GM18909 (cell line): Measurements from ENCODE around the gene PITPNM3.

Source experiments
- ATAC-seq: cut with Tn5 transposase; IDR thresholded peaks from one replicate; pipeline ENCODE4 v1.9.1; 2021; ENCODE audit warnings: mild to moderate bottlenecking; ENCODE audit not compliant: unreplicated experiment, poor library complexity

The PITPNM3 gene

DNA sequence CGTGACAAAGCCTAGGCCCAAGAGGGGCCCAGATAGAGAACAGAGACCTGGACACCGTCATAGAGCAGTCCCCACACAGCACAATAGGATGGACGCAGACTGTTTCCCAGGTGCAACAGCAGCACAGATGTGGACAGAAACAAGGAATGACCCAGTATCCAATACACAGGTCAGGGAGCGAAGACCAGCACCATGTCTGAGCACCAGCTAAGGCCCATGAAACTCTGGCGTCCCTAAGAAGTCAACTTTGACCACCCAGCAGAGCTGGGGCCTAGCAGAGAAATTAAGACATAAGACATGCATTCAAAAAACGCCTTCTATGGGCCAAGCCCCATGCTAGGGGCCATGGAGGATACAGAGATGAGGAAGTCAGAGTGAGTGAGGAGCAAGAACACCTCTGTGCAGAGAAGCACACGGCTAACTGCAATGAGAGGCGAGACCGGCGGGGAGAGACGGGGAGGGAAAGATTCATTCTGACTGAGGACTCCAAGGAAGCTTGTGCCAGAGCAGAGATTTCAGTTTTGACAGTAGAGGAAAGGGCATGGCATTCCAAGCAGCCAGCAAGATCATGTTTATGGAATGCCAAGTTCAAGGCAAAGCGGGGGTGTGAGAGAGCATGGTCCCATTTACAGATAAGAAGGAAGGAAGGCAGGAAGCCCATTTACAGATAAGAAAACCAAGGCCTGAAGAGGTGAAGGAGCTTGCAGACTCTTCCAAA lies 50.8 kb downstream of the PITPNM3 start:
- ATAC-seq, result no peak

DNA sequence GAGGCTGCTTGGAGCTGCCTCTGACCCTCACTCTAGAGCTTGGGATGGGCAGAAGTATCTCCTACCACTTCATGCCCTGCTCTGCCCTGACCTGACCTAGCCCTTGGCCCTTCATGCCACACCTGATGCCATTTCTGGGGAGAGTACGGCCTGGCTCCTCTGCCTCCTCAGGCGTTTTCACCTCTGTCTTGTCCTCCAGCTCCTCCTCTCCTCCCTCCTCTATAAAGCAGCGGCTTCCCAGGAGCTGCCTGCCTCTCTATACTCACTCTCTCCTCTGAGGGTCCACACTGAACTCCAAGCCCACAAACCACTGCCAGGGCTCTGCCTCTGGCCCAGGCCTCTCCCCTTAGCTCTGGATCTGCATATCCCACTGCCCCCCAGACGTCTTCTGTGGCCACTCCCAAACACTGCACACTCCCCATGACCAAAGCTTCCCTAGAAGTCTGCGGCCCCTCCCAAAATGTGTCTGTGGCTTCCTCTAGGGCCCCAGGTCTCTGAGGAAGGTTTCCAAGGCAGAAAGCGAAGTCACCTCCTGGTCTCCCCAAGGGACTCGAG lies 52.6 kb downstream of the PITPNM3 start:
- no peak for ATAC-seq

DNA sequence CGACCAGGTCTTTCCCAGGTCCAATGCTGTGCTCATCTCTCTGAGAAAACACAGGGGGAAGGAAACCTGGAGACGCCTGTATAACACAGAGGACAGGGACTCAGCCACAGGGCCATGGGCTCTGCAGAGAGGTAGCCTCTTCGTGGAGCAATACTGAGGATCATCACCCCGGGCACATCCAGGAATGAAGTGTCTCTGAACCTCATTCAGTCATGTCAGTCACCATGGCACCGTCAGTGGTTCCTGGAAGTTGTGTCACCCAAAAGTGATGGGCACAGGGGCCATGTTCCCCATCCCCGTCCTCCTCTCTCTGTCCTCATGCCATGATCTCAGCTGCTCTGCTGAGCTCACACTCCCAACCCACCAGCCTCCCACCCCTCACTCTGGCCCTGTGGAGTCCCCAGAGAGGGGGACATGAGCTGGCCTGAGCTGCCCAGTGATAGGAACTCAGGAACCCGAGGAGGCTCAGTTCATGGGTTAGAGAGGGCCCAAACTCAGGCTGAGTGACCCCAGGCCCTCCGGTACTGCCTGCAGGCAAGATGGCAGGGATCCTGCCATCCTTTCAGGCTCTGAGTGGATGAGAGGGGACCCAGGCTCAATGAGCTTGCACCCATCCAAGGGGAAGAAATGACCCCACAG lies 53.4 kb downstream of the PITPNM3 start:
- ATAC-seq, result no peak

GRCh38 chr17:6502142-6502541 lies 54.2 kb downstream of the PITPNM3 start:
- no peak for ATAC-seq

DNA sequence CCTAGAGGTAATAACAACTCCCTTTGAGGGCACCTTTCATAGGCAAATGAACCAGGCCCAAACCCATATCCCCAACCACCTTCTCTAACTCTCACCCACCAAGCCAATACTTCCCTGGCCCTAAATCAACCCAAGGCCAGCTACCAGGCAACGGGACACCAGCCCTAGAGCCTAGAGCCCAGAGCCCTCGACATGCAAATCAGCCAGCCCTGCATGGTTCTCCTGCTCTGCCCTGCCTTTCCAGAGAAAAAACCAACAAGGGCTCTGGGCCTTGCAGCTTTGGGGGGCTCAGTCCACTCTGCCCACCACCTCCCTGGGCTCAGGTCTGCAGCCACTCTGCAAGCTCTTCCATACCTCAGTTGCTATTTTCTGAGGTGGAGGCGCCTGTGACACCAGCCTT lies 55.0 kb downstream of the PITPNM3 start:
- ATAC-seq, result no peak

GRCh38 chr17:6498901-6499540 lies 57.3 kb downstream of the PITPNM3 start:
- ATAC-seq, result no peak

- ATAC-seq, result no peak
Measured at GRCh38 chr17:6498356-6498755, 58.0 kb downstream of the PITPNM3 start.

DNA sequence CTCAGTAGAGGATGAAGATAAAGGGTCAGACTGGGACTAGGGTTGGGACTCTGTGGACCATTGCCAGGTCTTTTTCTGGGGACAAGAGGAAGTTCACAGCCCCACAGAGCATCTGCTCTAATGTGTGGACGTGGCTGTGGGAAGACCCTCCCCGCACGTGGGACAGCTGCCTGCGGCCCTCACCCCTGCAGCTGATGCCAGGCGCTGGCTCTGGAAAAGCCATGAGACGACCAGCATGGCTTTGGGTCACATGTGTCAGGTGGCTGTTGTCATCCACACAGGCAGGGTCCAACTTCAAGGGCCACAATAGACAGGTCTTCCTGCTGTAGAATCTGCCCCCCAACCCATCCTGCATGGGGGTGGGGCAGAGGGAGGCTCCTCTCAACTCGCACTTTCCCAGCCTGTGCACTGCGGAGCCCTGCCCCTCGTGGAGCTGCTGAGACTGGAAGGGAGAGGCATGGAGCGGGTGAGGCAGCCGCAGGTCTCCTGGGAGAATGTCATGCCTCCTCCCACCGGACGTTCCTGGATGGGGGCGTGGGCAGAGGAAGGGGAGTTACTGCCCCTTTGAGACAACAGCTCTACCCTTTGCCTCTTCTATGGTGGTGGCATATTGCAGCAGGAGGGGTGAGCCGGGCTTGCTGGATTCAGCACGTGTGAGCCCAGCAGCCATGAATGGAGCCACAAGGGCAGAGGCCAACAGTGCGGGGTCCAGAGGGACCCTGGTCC lies 58.7 kb downstream of the PITPNM3 start:
- ATAC-seq, result no peak

DNA sequence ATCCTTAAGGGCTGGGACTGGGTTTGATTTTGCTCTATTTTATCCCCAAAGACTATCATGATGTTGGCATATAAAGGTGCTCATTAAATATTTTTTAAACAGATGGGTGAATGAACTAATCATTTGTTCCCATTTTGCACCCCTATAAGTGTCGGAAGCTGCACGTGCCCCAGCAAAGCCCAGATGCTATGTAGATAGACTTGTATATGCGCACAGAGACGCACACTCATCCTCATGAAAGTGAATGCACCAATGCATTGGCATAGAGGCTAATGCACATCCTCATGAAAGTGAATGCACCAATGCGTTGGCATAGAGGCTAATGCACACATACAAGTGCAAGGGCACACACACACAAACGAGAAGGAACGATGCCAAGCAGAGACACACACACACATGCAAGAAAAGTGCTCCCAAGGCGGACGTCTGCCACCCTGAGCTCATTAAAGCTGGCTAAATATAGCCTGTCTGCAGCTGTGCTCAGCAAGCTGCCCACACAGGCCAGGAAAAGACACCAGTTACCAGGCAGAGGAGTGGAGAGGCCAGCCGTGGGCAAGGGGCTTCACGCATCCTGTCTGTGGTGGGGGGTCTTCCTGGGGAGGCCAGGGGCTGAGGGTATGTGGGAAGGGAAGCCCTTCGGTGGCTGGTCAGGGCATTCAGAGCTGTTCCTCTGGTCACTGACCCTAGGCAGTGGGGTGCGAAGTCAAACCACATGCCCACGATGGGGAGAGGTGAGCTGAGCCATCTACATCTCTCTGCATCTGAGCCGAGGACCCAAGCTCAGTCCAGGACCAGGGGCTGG lies 59.5 kb downstream of the PITPNM3 start:
- ATAC-seq, result no peak

- ATAC-seq, result no peak
Measured at GRCh38 chr17:6496116-6496481, 60.3 kb downstream of the PITPNM3 start.

DNA sequence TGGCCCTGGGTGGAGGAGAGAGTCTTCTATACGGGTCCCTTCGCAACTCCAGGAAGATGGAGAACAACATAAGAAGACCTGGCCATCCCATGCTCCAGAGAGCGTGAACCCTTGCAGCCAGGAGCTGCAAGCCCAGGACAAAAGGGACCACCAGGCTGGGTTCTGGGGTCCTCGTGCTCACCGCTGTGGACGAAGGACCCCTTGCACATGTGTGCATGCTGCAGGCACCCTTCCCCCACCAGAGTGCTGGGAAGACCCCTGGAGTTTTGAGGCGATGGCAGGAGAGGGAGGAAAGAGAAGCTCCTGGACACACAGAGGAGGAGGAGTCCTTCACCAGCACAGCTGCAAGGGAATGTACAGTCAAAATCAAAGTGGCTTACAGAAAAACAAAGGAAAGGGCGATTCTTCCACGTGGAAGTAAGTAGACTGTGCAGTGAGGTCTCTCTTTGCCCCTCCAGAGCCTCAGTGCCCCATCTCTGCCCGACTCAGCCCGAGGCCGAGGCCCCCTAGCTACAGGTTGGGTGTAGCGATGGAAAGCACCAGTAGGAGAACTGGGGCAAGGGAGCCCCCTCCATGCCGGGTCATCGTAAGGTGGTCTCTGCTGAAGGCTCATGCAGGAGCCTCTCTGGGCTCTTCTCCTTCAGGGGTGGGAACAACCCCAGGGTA lies 60.8 kb downstream of the PITPNM3 start:
- no peak for ATAC-seq

DNA sequence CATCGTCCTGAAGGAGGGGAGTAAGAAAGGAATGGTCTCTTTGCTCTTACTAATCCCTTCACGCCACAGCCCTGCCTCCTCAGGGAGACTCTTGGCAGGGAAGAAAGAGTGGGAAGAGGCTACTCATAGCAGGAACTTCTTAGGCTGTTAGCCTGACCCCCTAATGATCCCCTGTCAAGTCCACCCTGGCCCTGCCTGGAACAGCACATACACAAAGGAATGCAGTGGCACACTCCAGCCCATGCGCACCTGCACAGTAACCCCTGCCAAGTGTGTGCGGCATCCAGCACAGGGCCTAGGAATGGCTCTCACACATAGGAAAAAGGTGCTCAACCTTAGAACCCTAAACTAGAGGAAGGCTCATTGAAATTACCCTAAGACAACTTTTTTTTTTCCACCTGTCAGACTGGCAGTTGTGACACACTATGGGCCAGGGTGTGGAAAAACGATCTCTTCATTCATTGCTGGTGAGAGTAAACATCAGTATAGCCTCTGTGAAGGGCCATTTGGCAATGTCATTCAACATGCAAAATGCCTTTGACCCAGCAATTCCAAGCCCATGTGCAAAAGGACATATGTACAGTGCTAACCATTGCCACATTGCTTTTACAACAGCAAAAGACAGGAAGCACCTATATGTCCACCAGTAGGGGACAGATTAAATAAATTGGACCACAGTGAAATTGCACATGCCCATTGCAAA lies 62.0 kb downstream of the PITPNM3 start:
- ATAC-seq, result no peak

GRCh38 chr17:6492892-6493674 lies 63.3 kb downstream of the PITPNM3 start:
- ATAC-seq, result no peak

DNA sequence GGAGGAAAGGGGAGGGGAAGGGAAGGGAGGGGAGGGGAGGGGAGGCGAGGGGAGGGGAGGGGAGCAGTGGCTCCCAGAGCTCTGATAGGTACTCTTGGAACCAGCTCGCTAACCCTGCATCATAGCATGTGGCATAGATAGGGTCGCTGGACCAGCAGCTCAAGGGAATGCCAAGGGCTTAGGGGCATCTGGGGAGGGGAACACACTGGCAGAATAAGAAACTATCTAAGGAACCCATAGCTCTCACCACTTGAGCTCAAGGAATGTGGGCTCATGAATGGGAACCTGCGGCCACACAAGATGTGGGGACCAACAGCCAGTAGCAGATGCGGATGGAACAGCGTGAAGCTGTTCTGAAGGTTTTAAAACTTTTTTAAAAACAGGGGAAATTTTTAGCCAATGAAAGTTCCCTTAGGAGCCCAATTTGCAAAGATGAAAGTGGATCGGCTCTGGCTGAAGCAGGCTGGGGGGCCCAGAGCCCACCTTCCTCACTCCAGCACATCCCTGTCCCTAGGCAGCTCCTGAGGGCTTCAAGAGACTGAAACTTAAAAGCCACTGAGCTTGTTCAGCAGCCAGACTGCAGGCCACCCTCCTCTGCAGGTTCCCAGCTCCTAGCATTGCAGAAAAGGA lies 65.2 kb downstream of the PITPNM3 start:
- no peak for ATAC-seq

- ATAC-seq, result no peak
Measured at GRCh38 chr17:6489016-6489550, 67.3 kb downstream of the PITPNM3 start.

DNA sequence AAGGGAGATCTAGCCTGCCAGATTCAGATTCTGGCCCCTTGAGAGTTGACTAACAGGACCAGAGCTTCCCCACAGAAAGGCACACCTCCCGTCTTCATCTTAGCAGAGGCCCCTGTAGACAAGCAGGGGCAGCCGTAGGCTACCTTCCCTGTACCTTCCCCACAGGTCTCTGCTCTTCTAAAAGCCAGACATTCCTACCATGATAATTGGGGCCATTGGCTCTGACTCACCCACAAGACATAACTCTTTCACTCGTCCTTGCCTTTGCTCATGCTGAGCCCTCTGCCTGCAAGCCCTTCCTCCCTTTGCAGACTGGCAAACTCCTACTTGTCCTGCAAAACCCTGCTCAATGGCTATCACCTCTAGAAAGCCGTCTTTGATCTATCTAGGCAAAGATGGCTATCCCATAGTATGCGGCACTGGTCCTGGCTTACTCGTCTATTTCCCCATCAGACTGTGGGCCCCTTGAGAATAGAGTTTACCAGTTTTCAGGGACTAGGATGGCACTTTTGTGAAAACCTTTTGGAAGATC lies 68.3 kb downstream of the PITPNM3 start:
- no peak for ATAC-seq
